ENCODE results near the gene OXT.

OXT gene

GRCh38 chr20:3082955-3083952 lies 11.8 kb downstream of the OXT start:
- no peak for DNase-seq (ENCODE audit: low spot score)

GRCh38 chr20:3084283-3084985 lies 13.0 kb downstream of the OXT start, which contains the start of gene AVP:
TSS of gene AVP (minus strand) at chr20:3084724. CDS start at chr20:3084674, 50 bp downstream.
- Histone ChIP-seq H3K79me1 (ENCODE audit: low read depth, low read length) (no peaks in the 10 kb centered on the region), H2BK12ac (ENCODE audit: low read length) (peak within 1 kb of the TSS; percentile 41), H3K4me3 (ENCODE audit: low read length in 2 of 2) (peak within 1 kb of the TSS in 1 of 2 donors; percentile 63), H3K27ac (replicated peaks; ENCODE audit: low read length) (no peak within 1 kb of the TSS), H2BK5ac (ENCODE audit: low read length) (no peak within 1 kb of the TSS), H3K4me2 (ENCODE audit: insufficient read depth, low read length, poor library complexity, severe bottlenecking) (no peak within 1 kb of the TSS), H2BK15ac (ENCODE audit: low read length) (no peak within 1 kb of the TSS), H2AK5ac (ENCODE audit: low read depth, low read length) (peak within 1 kb of the TSS; percentile 81), H3K36me3 (replicated peaks in 1 of 2; ENCODE audit: control insufficient read depth in 2 of 2, insufficient read depth in 2 of 2, low read length in 2 of 2) (no peaks in the 10 kb centered on the region), H3K9me3 (replicated peaks in 1 of 2; ENCODE audit: control insufficient read depth in 2 of 2, insufficient read depth in 1 of 2, low read depth in 1 of 2, low read length in 2 of 2) (no peaks in the 10 kb centered on the region), H3K27me3 (ENCODE audit: control insufficient read depth in 3 of 3, insufficient read depth in 3 of 3, low read depth in 1 of 3, low read length in 3 of 3) (peaks cover 11 to 58% (median 35%) of the 10 kb centered on the region in 3 experiments), H3K4ac (ENCODE audit: low read length) (peak within 1 kb of the TSS; percentile 89), H4K91ac (ENCODE audit: low read depth, low read length, poor library complexity) (no peak within 1 kb of the TSS), H3K9ac (ENCODE audit: low read depth, low read length, poor library complexity) (peak within 1 kb of the TSS; percentile 44), H2BK120ac (ENCODE audit: low read depth, low read length) (no peak within 1 kb of the TSS), H3K23ac (ENCODE audit: low read depth, low read length, poor library complexity) (peak within 1 kb of the TSS; percentile 89), H3K14ac (ENCODE audit: low read length) (peak within 1 kb of the TSS; percentile 21), H2AFZ (ENCODE audit: low read length) (peak within 1 kb of the TSS; percentile 84), H3K18ac (ENCODE audit: low read length) (peak within 1 kb of the TSS; percentile 83), H3K4me1 (ENCODE audit: control insufficient read depth in 2 of 2, insufficient read depth in 1 of 2, low read depth in 1 of 2, low read length in 2 of 2) (peaks cover 0 to 4% of the 10 kb centered on the region in 2 donors), H4K8ac (ENCODE audit: low read depth, low read length) (no peak within 1 kb of the TSS)
- no CpG with 5 or more reads among the region's 28 CpGs for WGBS, 2 donors (ENCODE audit: extremely low coverage in 2 of 2, insufficient read length in 2 of 2, insufficient replicate concordance in 1 of 2)
- DNase-seq (ENCODE audit: low spot score): no peak

More at GRCh38 chr20:3082955-3083952, 11.8 kb downstream of the OXT start:
- Histone ChIP-seq H3K4ac (ENCODE audit: low read length) (no peak overlapping the region), H3K23ac (ENCODE audit: low read depth, low read length, poor library complexity) (peak overlapping the region; percentile 25), H3K4me3 (ENCODE audit: low read length in 2 of 2) (peak overlapping the region in 1 of 2 donors; percentile 63), H2AFZ (ENCODE audit: low read length) (peak overlapping the region; percentile 84), H3K14ac (ENCODE audit: low read length) (no peak overlapping the region), H2BK5ac (ENCODE audit: low read length) (no peak overlapping the region), H4K8ac (ENCODE audit: low read depth, low read length) (no peak overlapping the region), H3K4me1 (ENCODE audit: control insufficient read depth in 2 of 2, insufficient read depth in 1 of 2, low read depth in 1 of 2, low read length in 2 of 2) (peaks cover 0 to 4% of the 10 kb centered on the region in 2 donors), H3K36me3 (replicated peaks in 1 of 2; ENCODE audit: control insufficient read depth in 2 of 2, insufficient read depth in 2 of 2, low read length in 2 of 2) (no peaks in the 10 kb centered on the region), H3K27ac (replicated peaks; ENCODE audit: low read length) (no peak overlapping the region), H2BK15ac (ENCODE audit: low read length) (peak overlapping the region; percentile 37), H4K91ac (ENCODE audit: low read depth, low read length, poor library complexity) (no peak overlapping the region), H3K27me3 (ENCODE audit: control insufficient read depth in 3 of 3, insufficient read depth in 3 of 3, low read depth in 1 of 3, low read length in 3 of 3) (peaks cover 11 to 62% (median 35%) of the 10 kb centered on the region in 3 experiments), H3K9ac (ENCODE audit: low read depth, low read length, poor library complexity) (peak overlapping the region; percentile 60), H3K18ac (ENCODE audit: low read length) (peak overlapping the region; percentile 83), H3K4me2 (ENCODE audit: insufficient read depth, low read length, poor library complexity, severe bottlenecking) (peak overlapping the region; percentile 57), H2AK5ac (ENCODE audit: low read depth, low read length) (peak overlapping the region; percentile 86), H3K9me3 (replicated peaks in 1 of 2; ENCODE audit: control insufficient read depth in 2 of 2, insufficient read depth in 1 of 2, low read depth in 1 of 2, low read length in 2 of 2) (no peaks in the 10 kb centered on the region), H3K79me1 (ENCODE audit: low read depth, low read length) (no peaks in the 10 kb centered on the region), H2BK12ac (ENCODE audit: low read length) (no peak overlapping the region), H2BK120ac (ENCODE audit: low read depth, low read length) (no peak overlapping the region)
- no CpG with 5 or more reads among the region's 76 CpGs for WGBS, 2 donors (ENCODE audit: extremely low coverage in 2 of 2, insufficient read length in 2 of 2, insufficient replicate concordance in 1 of 2)

GRCh38 chr20:3084986-3085360 lies 13.6 kb downstream of the OXT start:
- peak overlapping the region; percentile 21 for H3K14ac ChIP-seq (ENCODE audit: low read length)
- H3K4me1 ChIP-seq (ENCODE audit: control insufficient read depth in 2 of 2, insufficient read depth in 1 of 2, low read depth in 1 of 2, low read length in 2 of 2): peaks cover 0 to 4% of the 10 kb centered on the region in 2 donors
- H3K36me3 ChIP-seq (replicated peaks in 1 of 2; ENCODE audit: control insufficient read depth in 2 of 2, insufficient read depth in 2 of 2, low read length in 2 of 2): no peaks in the 10 kb centered on the region
- no peak overlapping the region for H4K91ac ChIP-seq (ENCODE audit: low read depth, low read length, poor library complexity)
- H3K23ac ChIP-seq (ENCODE audit: low read depth, low read length, poor library complexity): no peak overlapping the region
- no peak overlapping the region for H2BK15ac ChIP-seq (ENCODE audit: low read length)
- H2BK5ac ChIP-seq (ENCODE audit: low read length): no peak overlapping the region
- no peak overlapping the region for H3K4me3 ChIP-seq (ENCODE audit: low read length in 2 of 2)
- H2AK5ac ChIP-seq (ENCODE audit: low read depth, low read length): peak overlapping the region; percentile 81
- H2BK12ac ChIP-seq (ENCODE audit: low read length): no peak overlapping the region
- H2AFZ ChIP-seq (ENCODE audit: low read length): no peak overlapping the region
- H3K27me3 ChIP-seq (ENCODE audit: control insufficient read depth in 3 of 3, insufficient read depth in 3 of 3, low read depth in 1 of 3, low read length in 3 of 3): peaks cover 11 to 56% (median 35%) of the 10 kb centered on the region in 3 experiments
- H3K27ac ChIP-seq (replicated peaks; ENCODE audit: low read length): no peak overlapping the region
- H3K18ac ChIP-seq (ENCODE audit: low read length): no peak overlapping the region
- DNase-seq (ENCODE audit: low spot score): no peak
- H4K8ac ChIP-seq (ENCODE audit: low read depth, low read length): no peak overlapping the region
- no peaks in the 10 kb centered on the region for H3K79me1 ChIP-seq (ENCODE audit: low read depth, low read length)
- H3K9ac ChIP-seq (ENCODE audit: low read depth, low read length, poor library complexity): no peak overlapping the region
- no peak overlapping the region for H3K4me2 ChIP-seq (ENCODE audit: insufficient read depth, low read length, poor library complexity, severe bottlenecking)
- no CpG with 5 or more reads among the region's 7 CpGs for WGBS, 2 donors (ENCODE audit: extremely low coverage in 2 of 2, insufficient read length in 2 of 2, insufficient replicate concordance in 1 of 2)
- no peaks in the 10 kb centered on the region for H3K9me3 ChIP-seq (replicated peaks in 1 of 2; ENCODE audit: control insufficient read depth in 2 of 2, insufficient read depth in 1 of 2, low read depth in 1 of 2, low read length in 2 of 2)
- no peak overlapping the region for H3K4ac ChIP-seq (ENCODE audit: low read length)
- no peak overlapping the region for H2BK120ac ChIP-seq (ENCODE audit: low read depth, low read length)

Data from neuronal stem cell (in vitro differentiated cells).